A673 (cell line): ENCODE measurements around the gene SPDYC.

Experiments used
- CTCF ChIP-seq: fragments of 300-800, 200-600 bp; sonication (generic); conservative IDR thresholded peaks from 2 replicates; pipeline ENCODE4 v1.5.1; 2017; ENCODE audit warnings: low read depth, mild to moderate bottlenecking, antibody characterized with exemption, low read length, moderate library complexity, mixed read lengths
- EZH2 ChIP-seq: fragments of 200-600 bp; sonication (generic); IDR thresholded peaks from 2 replicates; pipeline ENCODE4 v1.6.1; 2017; ENCODE audit warnings: borderline replicate concordance, low read depth, mild to moderate bottlenecking, mixed read lengths, antibody characterized with exemption, low read length; ENCODE audit not compliant: poor library complexity, severe bottlenecking

- TF ChIP-seq CTCF (no peak), EZH2 (no peak)
These were observed 22.5 kb upstream of the SPDYC start for GRCh38 chr11:65147352-65148075.
